Astrocyte (in vitro differentiated cells and primary cell): ENCODE measurements around the gene MYO9A. TPM values are rescaled to one million over a fixed set of nuclear protein-coding genes. Genes with fewer than 3 reads are reported as not detected.
A peak's percentile ranks its signal among the peaks of the same experiment; 100 is the strongest.

Experiments used
- DNase-seq: peaks from one replicate; pipeline ENCODE4 v3.0.0-alpha.2; 2010; ENCODE audit warnings: low read depth
- FAIRE-seq: peaks from 2 replicates; lab custom pipeline; 2011; peaks lifted over from hg19 to GRCh38; lab: Jason Lieb, UNC
- H2AFZ ChIP-seq: 2 replicates; pipeline ENCODE4 v1.6.0; 2012; ENCODE audit warnings: low read depth, low read length, inconsistent platforms
- H3K27ac ChIP-seq: 2 replicates; pipeline ENCODE4 v1.5.1; 2011; ENCODE audit warnings: low read depth, low read length, inconsistent platforms
- H3K27me3 ChIP-seq: 2 replicates; pipeline ENCODE4 v1.6.0; 2011; ENCODE audit warnings: low read length, inconsistent platforms; ENCODE audit not compliant: insufficient read depth
- H3K36me3 ChIP-seq: 2 replicates; pipeline ENCODE4 v1.5.1; 2011; ENCODE audit warnings: low read length, inconsistent platforms; ENCODE audit not compliant: insufficient read depth
- H3K4me1 ChIP-seq: 2 replicates; pipeline ENCODE4 v1.5.1; 2011; ENCODE audit warnings: low read length, inconsistent platforms; ENCODE audit not compliant: insufficient read depth
- H3K4me2 ChIP-seq: 2 replicates; pipeline ENCODE4 v1.6.0; 2012; ENCODE audit warnings: low read length, inconsistent platforms
- H3K4me3 ChIP-seq: 2 replicates; pipeline ENCODE4 v1.5.1; 2011; ENCODE audit warnings: low read depth, mild to moderate bottlenecking, low read length, inconsistent platforms; ENCODE audit not compliant: insufficient read depth
- H3K79me2 ChIP-seq: 2 replicates; pipeline ENCODE4 v1.6.0; 2012; ENCODE audit warnings: mild to moderate bottlenecking, low read length, inconsistent platforms; ENCODE audit not compliant: insufficient read depth
- H3K9ac ChIP-seq: 2 replicates; pipeline ENCODE4 v1.6.0; 2012; ENCODE audit warnings: mild to moderate bottlenecking, low read length, inconsistent platforms
- H3K9me3 ChIP-seq: 2 replicates; pipeline ENCODE4 v1.5.1; 2012; ENCODE audit warnings: low read depth, mild to moderate bottlenecking, low read length, inconsistent platforms; ENCODE audit not compliant: insufficient read depth
- H4K20me1 ChIP-seq: 2 replicates; pipeline ENCODE4 v1.6.0; 2012; ENCODE audit warnings: low read length, inconsistent platforms; ENCODE audit not compliant: insufficient read depth
- H3K27ac Mint-ChIP-seq: one replicate; pipeline ENCODE4 v1.8.0; 2021; ENCODE audit warnings: mild to moderate bottlenecking, mixed read lengths; ENCODE audit not compliant: unreplicated experiment
- H3K27me3 Mint-ChIP-seq: one replicate; pipeline ENCODE4 v1.8.0; 2021; ENCODE audit warnings: low read depth, mixed read lengths; ENCODE audit not compliant: unreplicated experiment
- H3K36me3 Mint-ChIP-seq: one replicate; pipeline ENCODE4 v1.8.0; 2021; ENCODE audit warnings: low read depth, mixed read lengths; ENCODE audit not compliant: unreplicated experiment
- H3K4me1 Mint-ChIP-seq: one replicate; pipeline ENCODE4 v1.8.0; 2021; ENCODE audit warnings: low read depth, mixed read lengths; ENCODE audit not compliant: unreplicated experiment
- H3K4me3 Mint-ChIP-seq: one replicate; pipeline ENCODE4 v1.8.0; 2021; ENCODE audit warnings: mild to moderate bottlenecking, moderate library complexity, mixed read lengths; ENCODE audit not compliant: unreplicated experiment
- H3K9me3 Mint-ChIP-seq: one replicate; pipeline ENCODE4 v1.8.0; 2021; ENCODE audit warnings: mild to moderate bottlenecking, mixed read lengths; ENCODE audit not compliant: unreplicated experiment
- EZH2 ChIP-seq: IDR thresholded peaks from 2 replicates; pipeline ENCODE4 v1.6.1; 2012; ENCODE audit warnings: mild to moderate bottlenecking, low read length, inconsistent platforms; ENCODE audit not compliant: insufficient read depth
- total RNA-seq: library from RNA; stranded (reverse); gene quantifications from 2 replicates; pipeline ENCODE4 v1.2.1, GENCODE V29; 2021
- TF ChIP-seq, protein P1 (sequence below): IDR thresholded peaks from 2 replicates; pipeline ENCODE4 v1.5.1; 2011; ENCODE audit warnings: low read depth, mild to moderate bottlenecking, inconsistent platforms, low read length, moderate library complexity; ENCODE audit not compliant: insufficient read depth

The MYO9A gene
- total RNA-seq, 1 donor from 2014 or later: 26.4 TPM

DNA sequence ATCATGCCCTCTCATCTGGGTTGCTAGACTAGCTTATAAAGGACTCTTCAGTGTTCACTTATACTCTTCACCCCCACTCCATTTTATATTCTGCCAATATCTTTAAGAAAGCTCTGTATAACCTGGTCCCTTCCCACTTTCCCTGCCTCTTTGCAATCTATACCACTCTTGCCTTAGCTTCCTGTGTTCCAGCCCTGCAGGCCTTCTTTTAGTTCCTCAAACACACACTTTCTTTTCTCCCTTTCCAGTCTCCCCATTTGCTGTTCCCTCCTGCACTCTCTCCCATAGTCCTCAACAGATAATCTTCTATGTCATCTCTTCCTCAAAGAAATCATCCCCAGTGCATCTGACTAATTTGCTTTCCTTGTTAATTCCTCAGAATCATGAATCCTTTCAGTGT is 29.0 kb upstream of the MYO9A start:
- H3K9me3 ChIP-seq: no peaks in the 10 kb centered on the region
- Mint-ChIP-seq H3K27me3 (no peaks in the 10 kb centered on the region), H3K36me3 (peaks cover 2% of the 10 kb centered on the region), H3K9me3 (peaks cover 1% of the 10 kb centered on the region), H3K4me1 (no peaks in the 10 kb centered on the region), H3K4me3 (no peak overlapping the region), H3K27ac (no peak overlapping the region)
- DNase-seq: no peak
- H3K27ac ChIP-seq: no peak overlapping the region
- H3K4me1 ChIP-seq: no peaks in the 10 kb centered on the region
- H3K4me2 ChIP-seq: no peak overlapping the region
- H3K9ac ChIP-seq: no peak overlapping the region
- H3K79me2 ChIP-seq: no peaks in the 10 kb centered on the region
- H2AFZ ChIP-seq: no peak overlapping the region
- H3K27me3 ChIP-seq: no peaks in the 10 kb centered on the region
- H3K36me3 ChIP-seq: no peaks in the 10 kb centered on the region
- no peak overlapping the region for H3K4me3 ChIP-seq
- H4K20me1 ChIP-seq: no peaks in the 10 kb centered on the region
- no peak for FAIRE-seq
- TF ChIP-seq, protein P1, sequence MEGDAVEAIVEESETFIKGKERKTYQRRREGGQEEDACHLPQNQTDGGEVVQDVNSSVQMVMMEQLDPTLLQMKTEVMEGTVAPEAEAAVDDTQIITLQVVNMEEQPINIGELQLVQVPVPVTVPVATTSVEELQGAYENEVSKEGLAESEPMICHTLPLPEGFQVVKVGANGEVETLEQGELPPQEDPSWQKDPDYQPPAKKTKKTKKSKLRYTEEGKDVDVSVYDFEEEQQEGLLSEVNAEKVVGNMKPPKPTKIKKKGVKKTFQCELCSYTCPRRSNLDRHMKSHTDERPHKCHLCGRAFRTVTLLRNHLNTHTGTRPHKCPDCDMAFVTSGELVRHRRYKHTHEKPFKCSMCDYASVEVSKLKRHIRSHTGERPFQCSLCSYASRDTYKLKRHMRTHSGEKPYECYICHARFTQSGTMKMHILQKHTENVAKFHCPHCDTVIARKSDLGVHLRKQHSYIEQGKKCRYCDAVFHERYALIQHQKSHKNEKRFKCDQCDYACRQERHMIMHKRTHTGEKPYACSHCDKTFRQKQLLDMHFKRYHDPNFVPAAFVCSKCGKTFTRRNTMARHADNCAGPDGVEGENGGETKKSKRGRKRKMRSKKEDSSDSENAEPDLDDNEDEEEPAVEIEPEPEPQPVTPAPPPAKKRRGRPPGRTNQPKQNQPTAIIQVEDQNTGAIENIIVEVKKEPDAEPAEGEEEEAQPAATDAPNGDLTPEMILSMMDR: no peak
- no peak for TF ChIP-seq EZH2

DNA sequence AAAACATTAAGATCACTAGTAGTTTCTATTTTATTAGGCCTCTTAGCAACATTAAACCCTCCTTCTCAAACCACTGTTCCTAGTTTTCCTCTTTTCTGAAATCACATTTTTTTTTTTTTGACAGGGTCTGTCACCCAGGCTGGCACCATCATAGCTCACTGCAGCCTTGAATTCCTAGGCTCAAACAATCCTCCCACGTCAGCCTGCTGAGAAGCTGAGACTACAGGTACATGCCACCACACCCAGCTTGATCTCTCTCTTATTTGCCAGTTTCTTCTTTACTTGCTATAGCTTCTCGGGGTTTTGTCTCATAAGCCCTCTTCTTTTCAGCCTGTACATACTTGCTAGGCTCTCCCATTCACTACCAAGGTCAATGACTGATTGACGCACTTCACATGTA is 28.3 kb upstream of the MYO9A start:
- Histone ChIP-seq H3K9me3 (no peaks in the 10 kb centered on the region), H3K27me3 (no peaks in the 10 kb centered on the region), H3K27ac (no peak overlapping the region), H3K79me2 (no peaks in the 10 kb centered on the region), H3K9ac (no peak overlapping the region), H3K4me2 (no peak overlapping the region), H4K20me1 (peaks cover 4% of the 10 kb centered on the region), H3K4me3 (no peak overlapping the region), H3K36me3 (no peaks in the 10 kb centered on the region), H3K4me1 (peaks cover 6% of the 10 kb centered on the region), H2AFZ (no peak overlapping the region)
- no peak for DNase-seq
- Mint-ChIP-seq H3K4me1 (peaks cover 5% of the 10 kb centered on the region), H3K27me3 (no peaks in the 10 kb centered on the region), H3K4me3 (no peak overlapping the region), H3K9me3 (peaks cover 1% of the 10 kb centered on the region), H3K27ac (no peak overlapping the region), H3K36me3 (peaks cover 2% of the 10 kb centered on the region)
- TF ChIP-seq, protein P1: no peak
- no peak for TF ChIP-seq EZH2
- FAIRE-seq: no peak

DNA sequence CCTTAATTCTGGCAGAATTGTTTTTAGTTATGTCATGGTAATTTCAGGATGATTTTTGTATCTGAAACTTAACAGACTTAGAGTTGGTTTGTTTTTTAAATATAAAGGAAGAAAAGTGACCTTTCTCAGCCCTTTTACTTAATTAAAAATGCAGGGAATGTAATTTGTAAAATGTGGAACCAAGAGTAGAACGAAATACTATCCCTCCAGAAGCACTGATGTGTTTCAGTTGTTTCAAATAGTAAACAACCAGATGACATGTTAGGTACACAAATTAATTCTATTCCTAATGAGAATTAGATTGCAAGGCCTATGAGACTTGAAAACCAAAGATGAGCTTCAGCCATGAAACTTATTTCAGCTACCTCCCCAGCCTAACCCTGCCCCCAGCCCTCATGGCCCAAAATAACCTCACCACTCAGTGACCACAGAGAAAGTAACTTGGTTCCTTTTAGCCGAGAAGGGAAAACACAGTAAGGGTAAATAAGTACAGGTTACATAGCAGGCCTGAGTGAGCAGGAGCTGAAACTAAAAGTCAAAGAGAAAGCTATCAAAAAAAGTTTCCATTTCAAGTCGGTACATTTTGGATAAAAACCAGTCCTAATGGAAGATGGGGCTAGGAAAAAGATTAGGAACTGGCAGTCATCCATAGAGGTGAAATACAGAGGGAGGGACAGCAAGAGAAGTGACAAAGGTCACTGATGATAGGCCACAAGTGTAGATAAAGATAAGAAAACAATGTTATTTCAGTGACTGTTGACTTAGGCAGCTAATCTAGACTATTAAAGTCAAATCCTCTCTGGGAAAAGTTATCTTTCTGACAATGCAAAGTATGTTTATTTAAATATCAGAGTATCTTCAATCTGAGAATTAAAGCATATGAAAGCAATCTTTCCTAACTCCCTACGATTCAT is 23.5 kb upstream of the MYO9A start:
- peaks cover 4% of the 10 kb centered on the region for H4K20me1 ChIP-seq
- H2AFZ ChIP-seq: no peak overlapping the region
- no peak overlapping the region for H3K27ac Mint-ChIP-seq
- H3K36me3 Mint-ChIP-seq: peaks cover 3% of the 10 kb centered on the region
- no peak for TF ChIP-seq EZH2
- TF ChIP-seq, protein P1: no peak
- H3K4me3 ChIP-seq: no peak overlapping the region
- H3K36me3 ChIP-seq: no peaks in the 10 kb centered on the region
- no peaks in the 10 kb centered on the region for H3K27me3 Mint-ChIP-seq
- H3K4me1 ChIP-seq: peaks cover 6% of the 10 kb centered on the region
- H3K4me3 Mint-ChIP-seq: no peak overlapping the region
- peaks cover 9% of the 10 kb centered on the region for H3K4me1 Mint-ChIP-seq
- peak overlapping the region; percentile 1 for H3K4me2 ChIP-seq
- H3K9me3 ChIP-seq: no peaks in the 10 kb centered on the region
- no peaks in the 10 kb centered on the region for H3K9me3 Mint-ChIP-seq
- H3K79me2 ChIP-seq: no peaks in the 10 kb centered on the region
- DNase-seq (peak; percentile 10), FAIRE-seq (no peak)
- H3K27ac ChIP-seq: no peak overlapping the region
- no peak overlapping the region for H3K9ac ChIP-seq
- H3K27me3 ChIP-seq: no peaks in the 10 kb centered on the region
